Trophoblast cell (in vitro differentiated cells and primary cell): ENCODE measurements around the gene LRMDA.

Experiments used
- DNase-seq, 2 donors: peaks; one replicate each; pipeline ENCODE4 v3.0.0-alpha.2; 2016
- H2AFZ ChIP-seq: 2 replicates; pipeline ENCODE4 v1.6.1; 2013; ENCODE audit warnings: low read length, moderate library complexity, mild to moderate bottlenecking; ENCODE audit not compliant: insufficient read depth, poor library complexity
- H2AK5ac ChIP-seq: 2 replicates; pipeline ENCODE4 v1.6.1; 2013; ENCODE audit warnings: mild to moderate bottlenecking, low read length
- H2BK120ac ChIP-seq: 2 replicates; pipeline ENCODE4 v1.6.1; 2013; ENCODE audit warnings: low read length, mild to moderate bottlenecking, moderate library complexity; ENCODE audit not compliant: insufficient read depth, poor library complexity
- H2BK12ac ChIP-seq: 2 replicates; pipeline ENCODE4 v1.6.1; 2013; ENCODE audit warnings: mild to moderate bottlenecking, low read length, moderate library complexity
- H2BK5ac ChIP-seq: 2 replicates; pipeline ENCODE4 v1.6.1; 2013; ENCODE audit warnings: low read length, low read depth, moderate library complexity, mild to moderate bottlenecking; ENCODE audit not compliant: poor library complexity
- H3K14ac ChIP-seq: 2 replicates; pipeline ENCODE4 v1.6.1; 2013; ENCODE audit warnings: mild to moderate bottlenecking, low read length
- H3K18ac ChIP-seq: 2 replicates; pipeline ENCODE4 v1.6.1; 2013; ENCODE audit warnings: mild to moderate bottlenecking, low read length
- H3K23ac ChIP-seq: 2 replicates; pipeline ENCODE4 v1.6.1; 2013; ENCODE audit warnings: low read length
- H3K27ac ChIP-seq: 2 replicates; pipeline ENCODE4 v1.5.1; 2013; ENCODE audit warnings: low read depth, mild to moderate bottlenecking, inconsistent platforms, low read length, moderate library complexity
- H3K27me3 ChIP-seq: 2 replicates; pipeline ENCODE4 v1.6.1; 2013; ENCODE audit warnings: inconsistent platforms, mild to moderate bottlenecking, low read length, moderate library complexity; ENCODE audit not compliant: insufficient read depth
- H3K36me3 ChIP-seq, 2 experiments: 1 replicate in 1 of 2; 2 replicates in 1 of 2; pipeline ENCODE4 v1.6.1; 2013; ENCODE audit warnings: low read length in 2 of 2, mild to moderate bottlenecking in 2 of 2, moderate library complexity in 1 of 2; ENCODE audit not compliant: insufficient read depth in 2 of 2, control insufficient read depth in 1 of 2
- H3K4ac ChIP-seq: 2 replicates; pipeline ENCODE4 v1.6.1; 2013; ENCODE audit warnings: low read depth, mild to moderate bottlenecking, low read length, moderate library complexity
- H3K4me1 ChIP-seq, 2 experiments: 1 replicate in 1 of 2; 2 replicates in 1 of 2; pipeline ENCODE4 v1.6.1; 2013; ENCODE audit warnings: low read length in 2 of 2, mild to moderate bottlenecking in 2 of 2, moderate library complexity in 1 of 2; ENCODE audit not compliant: insufficient read depth in 2 of 2, control insufficient read depth in 1 of 2
- H3K4me2 ChIP-seq: 2 replicates; pipeline ENCODE4 v1.6.1; 2013; ENCODE audit warnings: inconsistent platforms, mild to moderate bottlenecking, low read length, moderate library complexity
- H3K4me3 ChIP-seq: 2 replicates; pipeline ENCODE4 v1.5.1; 2013; ENCODE audit warnings: mild to moderate bottlenecking, low read depth, low read length, inconsistent platforms
- H3K79me1 ChIP-seq: one replicate; pipeline ENCODE4 v1.6.1; 2013; ENCODE audit warnings: low read length
- H3K79me2 ChIP-seq: 2 replicates; pipeline ENCODE4 v1.6.1; 2013; ENCODE audit warnings: low read length, mild to moderate bottlenecking; ENCODE audit not compliant: control insufficient read depth, insufficient read depth, poor library complexity
- H3K9ac ChIP-seq: 2 replicates; pipeline ENCODE4 v1.6.1; 2013; ENCODE audit warnings: mild to moderate bottlenecking, low read length
- H3K9me3 ChIP-seq: 2 replicates; pipeline ENCODE4 v1.6.1; 2013; ENCODE audit warnings: low read depth, mild to moderate bottlenecking, control low read depth, inconsistent platforms, low read length; ENCODE audit not compliant: insufficient read depth
- H4K12ac ChIP-seq: 2 replicates; pipeline ENCODE4 v1.6.1; 2013; ENCODE audit warnings: low read depth, mild to moderate bottlenecking, low read length, moderate library complexity
- H4K8ac ChIP-seq: 2 replicates; pipeline ENCODE4 v1.6.1; 2013; ENCODE audit warnings: low read depth, mild to moderate bottlenecking, low read length, moderate library complexity
- H4K91ac ChIP-seq: one replicate; pipeline ENCODE4 v1.6.1; 2013; ENCODE audit warnings: low read depth, mild to moderate bottlenecking, low read length, moderate library complexity
- WGBS: extraction: QIAGEN DNeasy Blood & Tissue Kit; methylation state at CpG from one replicate; pipeline ENCODE4 v1.1.7; 2013; ENCODE audit warnings: missing lambda C conversion rate; ENCODE audit not compliant: insufficient read length, insufficient coverage; ENCODE audit errors: extremely low coverage; 5-methylcytosine and 5-hydroxymethylcytosine counted together

The LRMDA gene

DNA sequence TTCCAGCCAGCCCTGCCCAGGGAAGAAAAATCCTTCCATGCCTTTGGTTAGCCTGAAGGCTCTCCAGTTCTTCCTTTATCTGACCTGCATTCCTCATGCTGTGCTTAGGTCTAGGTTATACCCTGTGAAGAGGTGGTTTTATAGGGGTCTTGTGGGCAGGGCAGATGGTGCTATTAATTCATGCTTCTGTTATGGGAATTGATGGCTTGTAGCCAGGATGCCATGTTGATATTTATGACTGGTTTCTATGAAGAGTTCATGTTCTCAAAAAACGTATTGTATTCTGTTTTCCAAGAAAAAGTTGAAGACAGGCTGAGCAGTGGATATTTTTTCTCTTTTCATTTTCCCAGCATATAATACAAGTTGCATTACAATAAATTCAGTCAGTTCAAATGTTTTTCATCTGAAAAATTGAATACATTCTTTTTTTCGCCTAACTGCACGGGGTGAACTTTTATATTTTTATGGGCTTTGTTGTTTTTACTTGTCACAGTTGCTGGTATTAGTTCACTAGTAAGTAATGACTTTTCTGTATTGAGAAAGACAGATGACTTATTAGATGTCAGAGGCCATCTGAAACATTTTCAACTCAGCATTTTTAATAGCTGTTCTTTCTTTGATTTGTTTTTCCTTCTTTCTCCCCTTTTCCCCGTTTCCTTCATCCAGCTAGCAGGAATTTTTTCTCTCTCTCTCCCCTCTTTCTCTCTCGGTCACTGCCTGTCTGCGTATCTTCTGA is 322.8 kb downstream of the LRMDA start:
- WGBS, result no CpG with 5 or more reads among the region's 6 CpGs

GRCh38 chr10:75755528-75755927 is 324.1 kb downstream of the LRMDA start:
- no peaks in the 10 kb centered on the region for H3K79me2 ChIP-seq
- peaks cover 0 to 2% of the 10 kb centered on the region in 2 experiments for H3K4me1 ChIP-seq
- no peaks in the 10 kb centered on the region for H3K79me1 ChIP-seq
- no peak overlapping the region for H4K8ac ChIP-seq
- H2AK5ac ChIP-seq, result no peak overlapping the region
- no peak overlapping the region for H3K18ac ChIP-seq
- no peaks in the 10 kb centered on the region for H3K36me3 ChIP-seq
- DNase-seq, result no peak
- H3K27me3 ChIP-seq, result no peaks in the 10 kb centered on the region
- no peak overlapping the region for H3K4ac ChIP-seq
- no peak overlapping the region for H2BK5ac ChIP-seq
- no CpG with 5 or more reads among the region's 6 CpGs for WGBS
- H2AFZ ChIP-seq, result no peak overlapping the region
- H4K91ac ChIP-seq, result no peak overlapping the region
- no peak overlapping the region for H3K14ac ChIP-seq
- H3K9ac ChIP-seq, result no peak overlapping the region
- H3K4me2 ChIP-seq, result no peak overlapping the region
- H3K4me3 ChIP-seq, result no peak overlapping the region
- peaks cover 4% of the 10 kb centered on the region for H3K9me3 ChIP-seq
- no peak overlapping the region for H3K23ac ChIP-seq
- no peak overlapping the region for H2BK12ac ChIP-seq
- no peak overlapping the region for H2BK120ac ChIP-seq
- H4K12ac ChIP-seq, result no peak overlapping the region
- no peak overlapping the region for H3K27ac ChIP-seq

More for the DNA sequence above, 322.8 kb downstream of the LRMDA start:
- Histone ChIP-seq H3K27ac (no peak overlapping the region), H3K27me3 (no peaks in the 10 kb centered on the region), H3K4me1 (peaks cover 0 to 2% of the 10 kb centered on the region in 2 experiments), H3K23ac (no peak overlapping the region), H3K14ac (no peak overlapping the region), H3K36me3 (no peaks in the 10 kb centered on the region), H4K8ac (no peak overlapping the region), H3K9me3 (peaks cover 4% of the 10 kb centered on the region), H4K12ac (no peak overlapping the region), H3K18ac (no peak overlapping the region), H4K91ac (no peak overlapping the region), H2AFZ (no peak overlapping the region), H3K79me1 (no peaks in the 10 kb centered on the region), H2BK5ac (no peak overlapping the region), H2AK5ac (no peak overlapping the region), H3K4ac (no peak overlapping the region), H3K79me2 (no peaks in the 10 kb centered on the region), H3K4me3 (no peak overlapping the region), H3K4me2 (no peak overlapping the region), H2BK120ac (no peak overlapping the region), H2BK12ac (no peak overlapping the region), H3K9ac (no peak overlapping the region)
- no peak for DNase-seq

GRCh38 chr10:75761289-75761688 is 329.9 kb downstream of the LRMDA start:
- Histone ChIP-seq H3K27ac (no peak overlapping the region), H3K9me3 (no peaks in the 10 kb centered on the region), H2BK12ac (no peak overlapping the region), H3K14ac (no peak overlapping the region), H2AK5ac (no peak overlapping the region), H3K18ac (no peak overlapping the region), H3K36me3 (no peaks in the 10 kb centered on the region), H3K9ac (no peak overlapping the region), H3K79me2 (no peaks in the 10 kb centered on the region), H3K4me2 (no peak overlapping the region), H4K91ac (no peak overlapping the region), H3K79me1 (no peaks in the 10 kb centered on the region), H4K8ac (no peak overlapping the region), H2BK120ac (no peak overlapping the region), H2AFZ (no peak overlapping the region), H3K4ac (no peak overlapping the region), H3K4me3 (no peak overlapping the region), H3K4me1 (peaks cover 0 to 5% of the 10 kb centered on the region in 2 experiments), H2BK5ac (no peak overlapping the region), H4K12ac (no peak overlapping the region), H3K23ac (no peak overlapping the region), H3K27me3 (no peaks in the 10 kb centered on the region)
- no CpG with 5 or more reads among the region's 2 CpGs for WGBS
- DNase-seq, result no peak

DNA sequence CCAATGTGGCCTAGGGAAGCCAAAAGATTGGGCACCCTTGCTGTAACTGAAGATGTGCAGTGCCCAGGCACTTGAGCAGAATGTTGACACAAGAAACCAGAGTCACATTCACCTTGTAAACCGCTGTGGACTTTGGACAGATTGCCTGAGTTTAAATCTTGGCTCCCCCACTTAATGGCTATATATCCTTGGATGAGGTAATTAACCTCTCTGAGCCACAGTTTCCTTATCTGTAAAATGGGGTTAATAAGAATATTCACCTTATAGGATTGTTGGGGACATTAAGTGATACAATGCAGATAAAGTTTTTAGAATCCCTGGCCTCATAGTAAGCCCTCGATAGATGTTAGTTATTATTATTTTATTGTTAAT is 331.0 kb downstream of the LRMDA start:
- Histone ChIP-seq H3K18ac (no peak overlapping the region), H2BK12ac (no peak overlapping the region), H3K27me3 (no peaks in the 10 kb centered on the region), H3K27ac (no peak overlapping the region), H3K14ac (no peak overlapping the region), H3K79me1 (no peaks in the 10 kb centered on the region), H3K9ac (no peak overlapping the region), H4K91ac (no peak overlapping the region), H3K4ac (no peak overlapping the region), H2BK120ac (no peak overlapping the region), H4K12ac (no peak overlapping the region), H2AFZ (no peak overlapping the region), H3K36me3 (no peaks in the 10 kb centered on the region), H4K8ac (no peak overlapping the region), H3K79me2 (no peaks in the 10 kb centered on the region), H3K4me1 (peaks cover 0 to 5% of the 10 kb centered on the region in 2 experiments), H3K9me3 (no peaks in the 10 kb centered on the region), H2BK5ac (no peak overlapping the region), H3K4me3 (no peak overlapping the region), H3K23ac (no peak overlapping the region), H2AK5ac (no peak overlapping the region), H3K4me2 (no peak overlapping the region)
- WGBS, result no CpG with 5 or more reads among the region's 2 CpGs
- no peak for DNase-seq
